PFSK-1 (cell line): ENCODE measurements around the gene NAMPT.

ENCODE experiments used
- FOXP2 ChIP-seq: optimal IDR thresholded peaks from 2 replicates; pipeline ENCODE3; 2011; ENCODE audit warnings: borderline replicate concordance, control low read depth, inconsistent platforms; ENCODE audit not compliant: insufficient read depth; ENCODE audit errors: extremely low read length, extremely low read depth
- POLR2AphosphoS5 ChIP-seq: IDR thresholded peaks from 2 replicates; pipeline ENCODE4 v1.6.1; 2012; ENCODE audit warnings: low read depth, mild to moderate bottlenecking, control low read depth, low read length, moderate library complexity
- SIN3A ChIP-seq: IDR thresholded peaks from 2 replicates; pipeline ENCODE4 v1.6.1; 2012; ENCODE audit warnings: mild to moderate bottlenecking, low read length, moderate library complexity, borderline replicate concordance; ENCODE audit not compliant: insufficient read depth
- TAF1 ChIP-seq: IDR thresholded peaks from 2 replicates; pipeline ENCODE4 v1.6.1; 2012; ENCODE audit warnings: low read length, control low read depth, borderline replicate concordance; ENCODE audit not compliant: insufficient read depth
- TF ChIP-seq, protein P1 (sequence below), 2 experiments: IDR thresholded peaks; 2 replicates each; pipeline versions ENCODE4 v1.6.1 to v1.8.0; 2011 to 2012; ENCODE audit warnings: low read depth in 2 of 2, low read length in 2 of 2, control low read depth in 1 of 2, inconsistent platforms in 1 of 2, mild to moderate bottlenecking in 1 of 2, moderate library complexity in 1 of 2; ENCODE audit not compliant: insufficient read depth in 1 of 2

The NAMPT gene

GRCh38 chr7:106223156-106223555 is 61.6 kb downstream of the NAMPT start:
- TF ChIP-seq FOXP2, result no peak
- TF ChIP-seq SIN3A, result no peak
- no peak for TF ChIP-seq TAF1
- TF ChIP-seq POLR2AphosphoS5, result no peak
- TF ChIP-seq, protein P1, sequence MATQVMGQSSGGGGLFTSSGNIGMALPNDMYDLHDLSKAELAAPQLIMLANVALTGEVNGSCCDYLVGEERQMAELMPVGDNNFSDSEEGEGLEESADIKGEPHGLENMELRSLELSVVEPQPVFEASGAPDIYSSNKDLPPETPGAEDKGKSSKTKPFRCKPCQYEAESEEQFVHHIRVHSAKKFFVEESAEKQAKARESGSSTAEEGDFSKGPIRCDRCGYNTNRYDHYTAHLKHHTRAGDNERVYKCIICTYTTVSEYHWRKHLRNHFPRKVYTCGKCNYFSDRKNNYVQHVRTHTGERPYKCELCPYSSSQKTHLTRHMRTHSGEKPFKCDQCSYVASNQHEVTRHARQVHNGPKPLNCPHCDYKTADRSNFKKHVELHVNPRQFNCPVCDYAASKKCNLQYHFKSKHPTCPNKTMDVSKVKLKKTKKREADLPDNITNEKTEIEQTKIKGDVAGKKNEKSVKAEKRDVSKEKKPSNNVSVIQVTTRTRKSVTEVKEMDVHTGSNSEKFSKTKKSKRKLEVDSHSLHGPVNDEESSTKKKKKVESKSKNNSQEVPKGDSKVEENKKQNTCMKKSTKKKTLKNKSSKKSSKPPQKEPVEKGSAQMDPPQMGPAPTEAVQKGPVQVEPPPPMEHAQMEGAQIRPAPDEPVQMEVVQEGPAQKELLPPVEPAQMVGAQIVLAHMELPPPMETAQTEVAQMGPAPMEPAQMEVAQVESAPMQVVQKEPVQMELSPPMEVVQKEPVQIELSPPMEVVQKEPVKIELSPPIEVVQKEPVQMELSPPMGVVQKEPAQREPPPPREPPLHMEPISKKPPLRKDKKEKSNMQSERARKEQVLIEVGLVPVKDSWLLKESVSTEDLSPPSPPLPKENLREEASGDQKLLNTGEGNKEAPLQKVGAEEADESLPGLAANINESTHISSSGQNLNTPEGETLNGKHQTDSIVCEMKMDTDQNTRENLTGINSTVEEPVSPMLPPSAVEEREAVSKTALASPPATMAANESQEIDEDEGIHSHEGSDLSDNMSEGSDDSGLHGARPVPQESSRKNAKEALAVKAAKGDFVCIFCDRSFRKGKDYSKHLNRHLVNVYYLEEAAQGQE (IDR thresholded peaks at IDR 0.05; ENCODE audit: insufficient read depth in 1 of 2, low read depth in 2 of 2, low read length in 2 of 2), result no peak

DNA sequence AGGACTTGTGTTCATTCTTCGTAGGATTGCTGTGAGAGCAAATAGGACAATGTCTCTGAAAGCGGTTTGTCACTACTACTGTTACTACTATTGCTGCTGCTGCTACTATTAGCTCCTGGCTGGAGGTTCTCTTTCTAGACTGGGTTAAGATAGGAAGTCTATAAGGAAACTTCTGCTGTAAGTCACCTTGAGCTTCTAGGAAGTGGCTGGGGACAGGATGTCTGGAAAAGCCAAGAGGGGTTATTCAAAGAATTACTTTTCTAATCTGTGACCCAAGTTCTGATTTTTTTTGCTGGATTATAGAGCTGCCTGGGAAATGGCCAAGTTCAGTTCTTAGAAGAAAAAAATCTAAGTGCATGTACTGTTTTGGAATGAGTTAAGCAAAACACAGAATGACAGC is 62.2 kb downstream of the NAMPT start:
- TF ChIP-seq FOXP2 (no peak), POLR2AphosphoS5 (no peak), TAF1 (no peak), SIN3A (no peak)
- TF ChIP-seq, protein P1 (IDR thresholded peaks at IDR 0.05; ENCODE audit: insufficient read depth in 1 of 2, low read depth in 2 of 2, low read length in 2 of 2), result no peak

- TF ChIP-seq POLR2AphosphoS5, result no peak
- no peak for TF ChIP-seq SIN3A
- TF ChIP-seq, protein P1 (IDR thresholded peaks at IDR 0.05; ENCODE audit: insufficient read depth in 1 of 2, low read depth in 2 of 2, low read length in 2 of 2), result no peak
- TF ChIP-seq TAF1, result no peak
- no peak for TF ChIP-seq FOXP2
Observed at GRCh38 chr7:106220307-106220706, 64.5 kb downstream of the NAMPT start.

DNA sequence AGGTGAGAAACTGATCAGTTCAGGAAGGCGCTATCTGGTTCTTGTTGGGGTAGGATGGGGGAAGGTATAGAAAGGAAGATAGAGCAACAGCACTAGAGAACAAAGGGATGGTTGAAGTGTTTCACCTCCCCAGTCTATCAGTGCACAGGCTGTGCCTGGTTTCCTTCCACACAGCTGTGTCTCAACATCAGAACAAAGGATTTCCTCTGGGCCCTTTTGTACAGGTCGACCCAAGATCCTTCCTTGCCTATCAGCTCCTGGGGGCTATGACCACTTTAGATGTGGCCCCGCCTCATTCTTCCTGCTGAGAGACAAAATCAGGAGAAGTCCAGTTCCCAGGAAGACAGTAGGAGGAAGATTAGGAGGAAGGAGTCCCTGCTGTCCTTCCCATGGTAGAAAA is 65.6 kb downstream of the NAMPT start:
- no peak for TF ChIP-seq SIN3A
- TF ChIP-seq FOXP2, result no peak
- TF ChIP-seq, protein P1 (IDR thresholded peaks at IDR 0.05; ENCODE audit: insufficient read depth in 1 of 2, low read depth in 2 of 2, low read length in 2 of 2), result no peak
- no peak for TF ChIP-seq POLR2AphosphoS5
- no peak for TF ChIP-seq TAF1

- TF ChIP-seq, protein P1 (IDR thresholded peaks at IDR 0.05; ENCODE audit: insufficient read depth in 1 of 2, low read depth in 2 of 2, low read length in 2 of 2), result no peak
- TF ChIP-seq SIN3A, result no peak
Observed at GRCh38 chr7:106218546-106218945, 66.2 kb downstream of the NAMPT start.
